ENCODE results near the gene TUBAL3. TPM values are rescaled to one million over a fixed set of nuclear protein-coding genes. Genes with fewer than 3 reads are reported as not detected.

The TUBAL3 gene
- 10 to 100 TPM; 12.8 to 39.6 TPM for total RNA-seq

GRCh38 chr10:5404208-5405041, at the start of gene TUBAL3:
Gene TUBAL3, minus strand, starts transcription at chr10:5404828. Its CDS starts 36 bp downstream, at chr10:5404792.
- Histone ChIP-seq H3K36me3 (no peaks in the 10 kb centered on the region), H3K9me3 (no peaks in the 10 kb centered on the region), H3K27ac (peak within 1 kb of the TSS; percentile 7), H3K27me3 (no peaks in the 10 kb centered on the region), H3K9ac (ENCODE audit: low read depth in 2 of 2, low read length in 2 of 2) (peak within 1 kb of the TSS in 1 of 2 donors; percentile 57), H3K4me1 (no peaks in the 10 kb centered on the region), H3K4me3 (peak within 1 kb of the TSS; percentile 11)
- intact Hi-C loops (cut with DNase I), result no loop called here
- DNase-seq, result peak; percentile 68
- TF ChIP-seq CTCF (IDR thresholded peaks at IDR 0.05), result no peak

DNA sequence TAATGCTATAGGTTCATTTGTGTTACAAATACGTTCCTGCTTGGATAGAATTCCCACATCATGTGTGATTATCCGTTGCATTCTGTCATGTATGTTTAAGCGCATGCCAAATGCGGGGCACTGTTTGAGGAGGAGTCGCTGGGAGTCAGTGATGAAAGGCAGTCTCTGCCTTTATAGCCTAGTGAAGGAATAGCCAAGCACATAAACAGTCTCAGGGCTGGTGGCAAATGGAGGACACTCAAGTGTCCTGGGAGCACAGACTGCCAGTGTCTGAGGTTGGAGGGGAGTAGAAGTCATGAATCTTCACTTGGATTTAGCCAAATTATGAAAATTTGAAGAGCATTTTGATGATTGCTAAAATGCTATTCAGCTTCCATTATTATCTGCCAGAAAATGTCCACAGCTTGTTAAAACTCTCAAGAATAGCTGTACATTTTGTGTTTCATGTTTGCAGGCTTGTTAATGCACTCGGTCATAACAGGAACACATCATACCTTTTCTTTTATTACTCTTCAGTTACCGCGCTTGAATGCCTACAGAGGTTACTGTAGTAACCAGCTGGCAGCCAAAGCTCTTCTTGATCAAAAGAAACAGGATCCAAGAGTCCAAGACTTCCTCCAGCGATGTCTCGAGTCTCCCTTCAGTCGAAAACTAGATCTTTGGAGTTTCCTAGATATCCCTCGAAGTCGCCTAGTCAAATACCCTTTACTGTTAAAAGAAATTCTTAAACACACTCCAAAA, 49.3 kb upstream of the TUBAL3 start:
- H3K4me1 ChIP-seq, result no peaks in the 10 kb centered on the region
- no peak overlapping the region for H3K27ac ChIP-seq
- H3K36me3 ChIP-seq, result peaks cover 38% of the 10 kb centered on the region
- DNase-seq, result no peak
- H3K9me3 ChIP-seq, result no peaks in the 10 kb centered on the region
- no peak overlapping the region for H3K4me3 ChIP-seq
- no peak overlapping the region for H3K9ac ChIP-seq (ENCODE audit: low read depth in 2 of 2, low read length in 2 of 2)
- no peak for TF ChIP-seq CTCF (IDR thresholded peaks at IDR 0.05)
- intact Hi-C loops (cut with DNase I), result no loop called here
- no peaks in the 10 kb centered on the region for H3K27me3 ChIP-seq

GRCh38 chr10:5450605-5451384, 46.2 kb upstream of the TUBAL3 start:
- Histone ChIP-seq H3K9ac (ENCODE audit: low read depth in 2 of 2, low read length in 2 of 2) (peak overlapping the region in 1 of 2 donors; percentile 13), H3K4me3 (no peak overlapping the region)

GRCh38 chr10:5449823-5450222, 45.2 kb upstream of the TUBAL3 start:
- no peak for DNase-seq
- H3K27me3 ChIP-seq, result no peaks in the 10 kb centered on the region
- H3K4me1 ChIP-seq, result peaks cover 3% of the 10 kb centered on the region
- H3K27ac ChIP-seq, result peak overlapping the region; percentile 79
- H3K9me3 ChIP-seq, result no peaks in the 10 kb centered on the region
- intact Hi-C loops (cut with DNase I), result loop anchor here (5.0 kb wide), 1 partner anchor 97 kb away; no protein-coding TSS in a partner anchor
- H3K36me3 ChIP-seq, result peaks cover 22% of the 10 kb centered on the region
- H3K4me3 ChIP-seq, result peak overlapping the region; percentile 40
- peak overlapping the region in 1 of 2 donors; percentile 75 for H3K9ac ChIP-seq (ENCODE audit: low read depth in 2 of 2, low read length in 2 of 2)
- TF ChIP-seq CTCF (IDR thresholded peaks at IDR 0.05), result no peak

More at GRCh38 chr10:5450605-5451384, 46.2 kb upstream of the TUBAL3 start:
- no peak for TF ChIP-seq CTCF (IDR thresholded peaks at IDR 0.05)
- Histone ChIP-seq H3K36me3 (peaks cover 27% of the 10 kb centered on the region), H3K27me3 (no peaks in the 10 kb centered on the region), H3K4me1 (peaks cover 3% of the 10 kb centered on the region), H3K27ac (no peak overlapping the region), H3K9me3 (no peaks in the 10 kb centered on the region)
- DNase-seq, result no peak
- intact Hi-C loops (cut with DNase I), result no loop called here

DNA sequence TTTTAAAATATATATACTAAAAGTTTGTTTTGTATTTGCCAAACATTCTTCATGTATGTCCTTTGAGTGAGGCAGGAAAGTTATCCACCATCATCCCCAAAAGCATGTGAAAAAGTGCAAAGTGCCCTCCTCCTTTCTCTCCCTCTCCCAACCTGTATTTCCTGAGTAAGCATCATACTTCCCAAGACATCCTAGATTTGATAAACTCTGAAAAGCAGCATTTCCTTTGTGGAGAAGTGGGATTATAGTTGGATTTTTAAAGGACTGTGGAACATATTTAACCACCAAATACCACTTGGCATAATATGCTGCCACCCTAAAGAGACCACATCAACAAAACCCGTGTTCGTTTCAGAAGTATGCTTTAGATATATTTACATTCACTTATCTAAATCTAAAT, 44.6 kb upstream of the TUBAL3 start:
- H3K36me3 ChIP-seq, result peaks cover 17% of the 10 kb centered on the region
- peaks cover 3% of the 10 kb centered on the region for H3K4me1 ChIP-seq
- H3K9ac ChIP-seq (ENCODE audit: low read depth in 2 of 2, low read length in 2 of 2), result peak overlapping the region in 1 of 2 donors; percentile 78
- intact Hi-C loops (cut with DNase I), result loop anchor here (5.0 kb wide), 1 partner anchor 98 kb away; no protein-coding TSS in a partner anchor
- no peak for DNase-seq
- H3K9me3 ChIP-seq, result no peaks in the 10 kb centered on the region
- peak overlapping the region; percentile 40 for H3K4me3 ChIP-seq
- H3K27me3 ChIP-seq, result no peaks in the 10 kb centered on the region
- no peak for TF ChIP-seq CTCF (IDR thresholded peaks at IDR 0.05)
- peak overlapping the region; percentile 79 for H3K27ac ChIP-seq
